HG03097 (cell line): Measurements from ENCODE around the gene DHRS9.
"Not testable (repeated sequence)": the region's sequence is repeated elsewhere in the genome, so short reads cannot be mapped to it uniquely, and the experiment has no call there.

ENCODE experiments used
- ATAC-seq: cut with Tn5 transposase; IDR thresholded peaks from one replicate; pipeline ENCODE4 v1.9.1; 2021; ENCODE audit not compliant: unreplicated experiment, low FRiP score

The DHRS9 gene

GRCh38 chr2:169069341-169069740, at the start of gene DHRS9:
TSS of gene DHRS9 (plus strand) at chr2:169069563. CDS start at chr2:169081582, 12,019 bp downstream.
- no peak for ATAC-seq

- ATAC-seq = no peak
These were observed 46.2 kb upstream of the DHRS9 start for GRCh38 chr2:169023161-169023560.

- ATAC-seq = no peak
These were observed 43.3 kb upstream of the DHRS9 start for GRCh38 chr2:169026056-169026455.

- ATAC-seq = no peak
These were observed 42.1 kb upstream of the DHRS9 start for GRCh38 chr2:169027234-169027633.

GRCh38 chr2:169029341-169029740, 40.0 kb upstream of the DHRS9 start:
- ATAC-seq = no peak

- no peak for ATAC-seq
These were observed 38.2 kb upstream of the DHRS9 start, which contains the start of gene ABCB11 for GRCh38 chr2:169031202-169031601. TSS of gene ABCB11 (minus strand) at chr2:169031324. CDS start at chr2:169018125, 13,199 bp downstream.

GRCh38 chr2:169034256-169034655, 35.1 kb upstream of the DHRS9 start:
- no peak for ATAC-seq

GRCh38 chr2:169034984-169035544, 34.3 kb upstream of the DHRS9 start:
- no peak for ATAC-seq

- ATAC-seq = no peak
These were observed 33.5 kb upstream of the DHRS9 start for GRCh38 chr2:169035887-169036286.

GRCh38 chr2:169036736-169037440, 32.5 kb upstream of the DHRS9 start:
- peak; percentile 49 for ATAC-seq

- peak; percentile 54 for ATAC-seq
These were observed 31.0 kb upstream of the DHRS9 start for GRCh38 chr2:169038338-169038757.

GRCh38 chr2:169039702-169040101, 29.7 kb upstream of the DHRS9 start:
- no peak for ATAC-seq

- ATAC-seq = no peak
These were observed 27.8 kb upstream of the DHRS9 start for GRCh38 chr2:169041594-169041993.

GRCh38 chr2:169042856-169043255, 26.5 kb upstream of the DHRS9 start:
- no peak for ATAC-seq

GRCh38 chr2:169046440-169047151, 22.8 kb upstream of the DHRS9 start:
- ATAC-seq = no peak

- ATAC-seq = no peak
These were observed 21.8 kb upstream of the DHRS9 start for GRCh38 chr2:169047256-169048250.

GRCh38 chr2:169049142-169049541, 20.2 kb upstream of the DHRS9 start:
- no peak for ATAC-seq

- no peak for ATAC-seq
These were observed 18.7 kb upstream of the DHRS9 start for GRCh38 chr2:169050476-169051240.

GRCh38 chr2:169054575-169054974, 14.8 kb upstream of the DHRS9 start:
- not testable (repeated sequence) for ATAC-seq

- ATAC-seq = not testable (repeated sequence)
These were observed 5.2 kb upstream of the DHRS9 start for GRCh38 chr2:169064199-169064598.
